Breast epithelium (tissue), 3 donors: ENCODE measurements around the gene KCNJ12.

Experiments used
- CTCF ChIP-seq, 3 donors: fragments of 450-650 bp; IDR thresholded peaks; one replicate each; pipeline ENCODE4 v1.5.1; 2016 to 2017; ENCODE audit warnings: antibody characterized with exemption in 3 of 3, mild to moderate bottlenecking in 3 of 3, moderate library complexity in 3 of 3
- POLR2A ChIP-seq: fragments of 450-650 bp; IDR thresholded peaks from one replicate; pipeline ENCODE4 v1.6.1; 2016; ENCODE audit warnings: antibody characterized with exemption, mild to moderate bottlenecking, moderate library complexity
- POLR2AphosphoS5 ChIP-seq, 3 donors: sonication (generic); formaldehyde crosslinking; IDR thresholded peaks; one replicate each; pipeline ENCODE4 v1.6.1; 2017; ENCODE audit warnings: antibody characterized with exemption in 3 of 3

- TF ChIP-seq CTCF (IDR thresholded peaks at IDR 0.05) (no peak), POLR2AphosphoS5 (IDR thresholded peaks at IDR 0.05) (no peak), POLR2A (no peak)
Measured at GRCh38 chr17:21357696-21358656, 18.2 kb upstream of the KCNJ12 start.
